ENCODE data around the gene CDKN2B-AS1. TPM values are rescaled to one million over a fixed set of nuclear protein-coding genes. Genes with fewer than 3 reads are reported as not detected.
A peak's percentile ranks its signal among the peaks of the same experiment; 100 is the strongest.

The CDKN2B-AS1 gene
- total and polyA plus RNA-seq, 2 of the 13 experiments (the other 11 are each of a cell fraction or from before 2014, with no cell fraction given), result 0.64 to 2.3 TPM

DNA sequence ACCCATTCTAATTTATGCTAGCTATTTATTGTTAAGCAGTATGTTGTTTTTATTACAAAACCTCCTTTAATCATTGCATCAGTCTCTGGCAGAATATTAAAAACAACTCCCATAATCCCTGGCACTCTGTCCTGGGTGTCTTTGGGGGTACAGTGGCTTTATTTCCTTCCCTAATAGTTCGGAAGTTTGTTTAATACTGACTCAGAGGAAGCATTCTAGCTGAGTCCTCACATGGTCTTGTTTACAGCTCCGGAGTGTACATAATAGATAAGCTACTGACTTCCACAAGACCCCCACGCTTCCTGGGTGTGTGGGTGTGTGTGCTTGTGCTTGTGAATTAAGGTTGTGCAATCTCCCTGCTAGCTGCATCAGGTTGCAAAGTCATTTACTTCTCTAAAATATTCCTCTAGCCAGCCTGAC is 164.3 kb downstream of the CDKN2B-AS1 start (continued):
- TF ChIP-seq, protein P1, sequence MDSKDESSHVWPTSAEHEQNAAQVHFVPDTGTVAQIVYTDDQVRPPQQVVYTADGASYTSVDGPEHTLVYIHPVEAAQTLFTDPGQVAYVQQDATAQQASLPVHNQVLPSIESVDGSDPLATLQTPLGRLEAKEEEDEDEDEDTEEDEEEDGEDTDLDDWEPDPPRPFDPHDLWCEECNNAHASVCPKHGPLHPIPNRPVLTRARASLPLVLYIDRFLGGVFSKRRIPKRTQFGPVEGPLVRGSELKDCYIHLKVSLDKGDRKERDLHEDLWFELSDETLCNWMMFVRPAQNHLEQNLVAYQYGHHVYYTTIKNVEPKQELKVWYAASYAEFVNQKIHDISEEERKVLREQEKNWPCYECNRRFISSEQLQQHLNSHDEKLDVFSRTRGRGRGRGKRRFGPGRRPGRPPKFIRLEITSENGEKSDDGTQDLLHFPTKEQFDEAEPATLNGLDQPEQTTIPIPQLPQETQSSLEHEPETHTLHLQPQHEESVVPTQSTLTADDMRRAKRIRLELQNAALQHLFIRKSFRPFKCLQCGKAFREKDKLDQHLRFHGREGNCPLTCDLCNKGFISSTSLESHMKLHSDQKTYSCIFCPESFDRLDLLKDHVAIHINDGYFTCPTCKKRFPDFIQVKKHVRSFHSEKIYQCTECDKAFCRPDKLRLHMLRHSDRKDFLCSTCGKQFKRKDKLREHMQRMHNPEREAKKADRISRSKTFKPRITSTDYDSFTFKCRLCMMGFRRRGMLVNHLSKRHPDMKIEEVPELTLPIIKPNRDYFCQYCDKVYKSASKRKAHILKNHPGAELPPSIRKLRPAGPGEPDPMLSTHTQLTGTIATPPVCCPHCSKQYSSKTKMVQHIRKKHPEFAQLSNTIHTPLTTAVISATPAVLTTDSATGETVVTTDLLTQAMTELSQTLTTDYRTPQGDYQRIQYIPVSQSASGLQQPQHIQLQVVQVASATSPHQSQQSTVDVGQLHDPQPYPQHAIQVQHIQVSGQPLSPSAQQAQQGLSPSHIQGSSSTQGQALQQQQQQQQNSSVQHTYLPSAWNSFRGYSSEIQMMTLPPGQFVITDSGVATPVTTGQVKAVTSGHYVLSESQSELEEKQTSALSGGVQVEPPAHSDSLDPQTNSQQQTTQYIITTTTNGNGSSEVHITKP (CRISPR knock-in tag; IDR thresholded peaks at IDR 0.05; ENCODE audit: low read depth), result no peak
- TF ChIP-seq MIER2 (CRISPR knock-in tag; IDR thresholded peaks at IDR 0.05), result no peak
- TF ChIP-seq ZNF383 (CRISPR knock-in tag; IDR thresholded peaks at IDR 0.05; ENCODE audit: borderline replicate concordance), result no peak
- TF ChIP-seq, protein P2, sequence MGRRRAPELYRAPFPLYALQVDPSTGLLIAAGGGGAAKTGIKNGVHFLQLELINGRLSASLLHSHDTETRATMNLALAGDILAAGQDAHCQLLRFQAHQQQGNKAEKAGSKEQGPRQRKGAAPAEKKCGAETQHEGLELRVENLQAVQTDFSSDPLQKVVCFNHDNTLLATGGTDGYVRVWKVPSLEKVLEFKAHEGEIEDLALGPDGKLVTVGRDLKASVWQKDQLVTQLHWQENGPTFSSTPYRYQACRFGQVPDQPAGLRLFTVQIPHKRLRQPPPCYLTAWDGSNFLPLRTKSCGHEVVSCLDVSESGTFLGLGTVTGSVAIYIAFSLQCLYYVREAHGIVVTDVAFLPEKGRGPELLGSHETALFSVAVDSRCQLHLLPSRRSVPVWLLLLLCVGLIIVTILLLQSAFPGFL (CRISPR knock-in tag; IDR thresholded peaks at IDR 0.05), result no peak
- TF ChIP-seq, protein P3, sequence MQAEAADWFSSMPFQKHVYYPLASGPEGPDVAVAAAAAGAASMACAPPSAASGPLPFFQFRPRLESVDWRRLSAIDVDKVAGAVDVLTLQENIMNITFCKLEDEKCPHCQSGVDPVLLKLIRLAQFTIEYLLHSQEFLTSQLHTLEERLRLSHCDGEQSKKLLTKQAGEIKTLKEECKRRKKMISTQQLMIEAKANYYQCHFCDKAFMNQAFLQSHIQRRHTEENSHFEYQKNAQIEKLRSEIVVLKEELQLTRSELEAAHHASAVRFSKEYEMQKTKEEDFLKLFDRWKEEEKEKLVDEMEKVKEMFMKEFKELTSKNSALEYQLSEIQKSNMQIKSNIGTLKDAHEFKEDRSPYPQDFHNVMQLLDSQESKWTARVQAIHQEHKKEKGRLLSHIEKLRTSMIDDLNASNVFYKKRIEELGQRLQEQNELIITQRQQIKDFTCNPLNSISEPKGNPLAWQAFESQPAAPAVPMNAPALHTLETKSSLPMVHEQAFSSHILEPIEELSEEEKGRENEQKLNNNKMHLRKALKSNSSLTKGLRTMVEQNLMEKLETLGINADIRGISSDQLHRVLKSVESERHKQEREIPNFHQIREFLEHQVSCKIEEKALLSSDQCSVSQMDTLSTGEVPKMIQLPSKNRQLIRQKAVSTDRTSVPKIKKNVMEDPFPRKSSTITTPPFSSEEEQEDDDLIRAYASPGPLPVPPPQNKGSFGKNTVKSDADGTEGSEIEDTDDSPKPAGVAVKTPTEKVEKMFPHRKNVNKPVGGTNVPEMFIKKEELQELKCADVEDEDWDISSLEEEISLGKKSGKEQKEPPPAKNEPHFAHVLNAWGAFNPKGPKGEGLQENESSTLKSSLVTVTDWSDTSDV (CRISPR knock-in tag; IDR thresholded peaks at IDR 0.05), result no peak
- no peak for TF ChIP-seq ZNF317 (CRISPR knock-in tag; IDR thresholded peaks at IDR 0.05)
- no peak for TF ChIP-seq SMARCE1 (IDR thresholded peaks at IDR 0.05; ENCODE audit: borderline replicate concordance)
- no peak for TF ChIP-seq RAD51 (IDR thresholded peaks at IDR 0.05; ENCODE audit: borderline replicate concordance)
- TF ChIP-seq MTA1 (CRISPR knock-in tag; IDR thresholded peaks at IDR 0.05; ENCODE audit: borderline replicate concordance), result no peak
- TF ChIP-seq ZNF766 (CRISPR knock-in tag; IDR thresholded peaks at IDR 0.05; ENCODE audit: borderline replicate concordance), result no peak
- TF ChIP-seq, protein P4, sequence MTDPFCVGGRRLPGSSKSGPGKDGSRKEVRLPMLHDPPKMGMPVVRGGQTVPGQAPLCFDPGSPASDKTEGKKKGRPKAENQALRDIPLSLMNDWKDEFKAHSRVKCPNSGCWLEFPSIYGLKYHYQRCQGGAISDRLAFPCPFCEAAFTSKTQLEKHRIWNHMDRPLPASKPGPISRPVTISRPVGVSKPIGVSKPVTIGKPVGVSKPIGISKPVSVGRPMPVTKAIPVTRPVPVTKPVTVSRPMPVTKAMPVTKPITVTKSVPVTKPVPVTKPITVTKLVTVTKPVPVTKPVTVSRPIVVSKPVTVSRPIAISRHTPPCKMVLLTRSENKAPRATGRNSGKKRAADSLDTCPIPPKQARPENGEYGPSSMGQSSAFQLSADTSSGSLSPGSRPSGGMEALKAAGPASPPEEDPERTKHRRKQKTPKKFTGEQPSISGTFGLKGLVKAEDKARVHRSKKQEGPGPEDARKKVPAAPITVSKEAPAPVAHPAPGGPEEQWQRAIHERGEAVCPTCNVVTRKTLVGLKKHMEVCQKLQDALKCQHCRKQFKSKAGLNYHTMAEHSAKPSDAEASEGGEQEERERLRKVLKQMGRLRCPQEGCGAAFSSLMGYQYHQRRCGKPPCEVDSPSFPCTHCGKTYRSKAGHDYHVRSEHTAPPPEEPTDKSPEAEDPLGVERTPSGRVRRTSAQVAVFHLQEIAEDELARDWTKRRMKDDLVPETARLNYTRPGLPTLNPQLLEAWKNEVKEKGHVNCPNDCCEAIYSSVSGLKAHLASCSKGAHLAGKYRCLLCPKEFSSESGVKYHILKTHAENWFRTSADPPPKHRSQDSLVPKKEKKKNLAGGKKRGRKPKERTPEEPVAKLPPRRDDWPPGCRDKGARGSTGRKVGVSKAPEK (CRISPR knock-in tag; IDR thresholded peaks at IDR 0.05; ENCODE audit: borderline replicate concordance), result no peak
- no peak for TF ChIP-seq HMGA1 (CRISPR knock-in tag; conservative IDR thresholded peaks at IDR 0.05)
- peak; percentile 52; the same call in 1 of the 2 replicates for TF ChIP-seq ZNF143 (CRISPR knock-in tag; IDR thresholded peaks at IDR 0.05)
- no peak for TF ChIP-seq ZNF180 (CRISPR knock-in tag; IDR thresholded peaks at IDR 0.05; ENCODE audit: borderline replicate concordance, low read depth)
- no peak for TF ChIP-seq U2AF2 (IDR thresholded peaks at IDR 0.05; ENCODE audit: low read depth, low read length)
- TF ChIP-seq ZNF564 (CRISPR knock-in tag; IDR thresholded peaks at IDR 0.05), result no peak
- no peak for TF ChIP-seq SAFB2 (CRISPR knock-in tag; IDR thresholded peaks at IDR 0.05; ENCODE audit: borderline replicate concordance, low read depth)
- no peak for TF ChIP-seq RBM39 (IDR thresholded peaks at IDR 0.05; ENCODE audit: low read depth, low read length, poor library complexity, severe bottlenecking)
- peak; percentile 65 for TF ChIP-seq RXRB (CRISPR knock-in tag; IDR thresholded peaks at IDR 0.05; ENCODE audit: borderline replicate concordance)

All from HepG2 (cell line).